ENCODE results near the gene GRID1.

The GRID1 gene

GRCh38 chr10:86251426-86251825 lies 115.2 kb downstream of the GRID1 start:
- TF ChIP-seq GATA2 (IDR thresholded peaks at IDR 0.05; ENCODE audit: low read depth, low read length), result no peak

GRCh38 chr10:86250399-86250798 lies 116.2 kb downstream of the GRID1 start:
- TF ChIP-seq GATA2 (IDR thresholded peaks at IDR 0.05; ENCODE audit: low read depth, low read length), result no peak
- no peak for TF ChIP-seq GATA3 (IDR thresholded peaks at IDR 0.05; ENCODE audit: low read depth, low read length)

- no peak for TF ChIP-seq GATA3 (IDR thresholded peaks at IDR 0.05; ENCODE audit: low read depth, low read length)
- no peak for TF ChIP-seq GATA2 (IDR thresholded peaks at IDR 0.05; ENCODE audit: low read depth, low read length)
Observed at GRCh38 chr10:86249794-86250193, 116.8 kb downstream of the GRID1 start.

- TF ChIP-seq GATA3 (IDR thresholded peaks at IDR 0.05; ENCODE audit: low read depth, low read length), result no peak
- no peak for TF ChIP-seq GATA2 (IDR thresholded peaks at IDR 0.05; ENCODE audit: low read depth, low read length)
Observed at GRCh38 chr10:86248062-86248461, 118.5 kb downstream of the GRID1 start.

- TF ChIP-seq GATA2 (IDR thresholded peaks at IDR 0.05; ENCODE audit: low read depth, low read length) (no peak), GATA3 (IDR thresholded peaks at IDR 0.05; ENCODE audit: low read depth, low read length) (no peak)
Observed at GRCh38 chr10:86247588-86247987, 119.0 kb downstream of the GRID1 start.

GRCh38 chr10:86247073-86247472 lies 119.5 kb downstream of the GRID1 start:
- no peak for TF ChIP-seq GATA3 (IDR thresholded peaks at IDR 0.05; ENCODE audit: low read depth, low read length)
- TF ChIP-seq GATA2 (IDR thresholded peaks at IDR 0.05; ENCODE audit: low read depth, low read length), result no peak

- TF ChIP-seq GATA2 (IDR thresholded peaks at IDR 0.05; ENCODE audit: low read depth, low read length), result no peak
- TF ChIP-seq GATA3 (IDR thresholded peaks at IDR 0.05; ENCODE audit: low read depth, low read length), result no peak
Observed at GRCh38 chr10:86246279-86246940, 120.2 kb downstream of the GRID1 start.

GRCh38 chr10:86245015-86245394 lies 121.6 kb downstream of the GRID1 start:
- TF ChIP-seq GATA2 (IDR thresholded peaks at IDR 0.05; ENCODE audit: low read depth, low read length), result no peak

GRCh38 chr10:86244297-86245014 lies 122.1 kb downstream of the GRID1 start:
- TF ChIP-seq GATA3 (IDR thresholded peaks at IDR 0.05; ENCODE audit: low read depth, low read length) (no peak; the same call in 1 of the 2 replicates), GATA2 (IDR thresholded peaks at IDR 0.05; ENCODE audit: low read depth, low read length) (peak; percentile 87)

- TF ChIP-seq GATA2 (IDR thresholded peaks at IDR 0.05; ENCODE audit: low read depth, low read length), result no peak
- TF ChIP-seq GATA3 (IDR thresholded peaks at IDR 0.05; ENCODE audit: low read depth, low read length), result no peak
Observed at GRCh38 chr10:86243651-86244155, 122.9 kb downstream of the GRID1 start.

GRCh38 chr10:86242761-86243160 lies 123.8 kb downstream of the GRID1 start:
- no peak for TF ChIP-seq GATA2 (IDR thresholded peaks at IDR 0.05; ENCODE audit: low read depth, low read length)

GRCh38 chr10:86234541-86235270 lies 131.9 kb downstream of the GRID1 start:
- no peak for TF ChIP-seq GATA3 (IDR thresholded peaks at IDR 0.05; ENCODE audit: low read depth, low read length)
- no peak for TF ChIP-seq GATA2 (IDR thresholded peaks at IDR 0.05; ENCODE audit: low read depth, low read length)

GRCh38 chr10:86234107-86234506 lies 132.5 kb downstream of the GRID1 start:
- TF ChIP-seq GATA2 (IDR thresholded peaks at IDR 0.05; ENCODE audit: low read depth, low read length), result no peak

- TF ChIP-seq GATA2 (IDR thresholded peaks at IDR 0.05; ENCODE audit: low read depth, low read length) (no peak), GATA3 (IDR thresholded peaks at IDR 0.05; ENCODE audit: low read depth, low read length) (no peak)
Observed at GRCh38 chr10:86233131-86233530, 133.5 kb downstream of the GRID1 start.

GRCh38 chr10:86232644-86233043 lies 134.0 kb downstream of the GRID1 start:
- TF ChIP-seq GATA3 (IDR thresholded peaks at IDR 0.05; ENCODE audit: low read depth, low read length) (no peak), GATA2 (IDR thresholded peaks at IDR 0.05; ENCODE audit: low read depth, low read length) (no peak)

Measured in SH-SY5Y (cell line).